ENCODE results near the gene NRARP. TPM values are rescaled to one million over a fixed set of nuclear protein-coding genes. Genes with fewer than 3 reads are reported as not detected.

NRARP gene
- total RNA-seq, 4 donors from 2014 or later: 4.6 to 12.3 (median 7.2) TPM

GRCh38 chr9:137311986-137312851 is 10.1 kb upstream of the NRARP start:
- DNase-seq (ENCODE audit: low spot score) (peak; percentile 12), ATAC-seq (ENCODE audit: low FRiP score) (no peak)
- TF ChIP-seq CTCF (IDR thresholded peaks at IDR 0.05): no peak

GRCh38 chr9:137311171-137311985 is 9.3 kb upstream of the NRARP start:
- TF ChIP-seq CTCF (IDR thresholded peaks at IDR 0.05): no peak
- ATAC-seq (ENCODE audit: low FRiP score): no peak
- no peak for DNase-seq (ENCODE audit: low spot score)

GRCh38 chr9:137310189-137311052 is 8.3 kb upstream of the NRARP start:
- TF ChIP-seq CTCF (IDR thresholded peaks at IDR 0.05): no peak
- no peak for ATAC-seq (ENCODE audit: low FRiP score)
- DNase-seq (ENCODE audit: low spot score): no peak

GRCh38 chr9:137309368-137310188 is 7.5 kb upstream of the NRARP start:
- DNase-seq (ENCODE audit: low spot score) (no peak), ATAC-seq (ENCODE audit: low FRiP score) (no peak)
- no peak for TF ChIP-seq CTCF (IDR thresholded peaks at IDR 0.05)

GRCh38 chr9:137308057-137308619 is 6.1 kb upstream of the NRARP start:
- no peak for DNase-seq (ENCODE audit: low spot score)
- no peak for TF ChIP-seq CTCF (IDR thresholded peaks at IDR 0.05)
- ATAC-seq (ENCODE audit: low FRiP score): no peak

Data from omental fat pad (tissue), 4 donors.